NCI-H1694 (cell line): Measurements from ENCODE around the gene TMEM198.

ENCODE experiments used
- DNase-seq: peaks from one replicate; lab custom pipeline; 2025; lab: John Stamatoyannopoulos, UW

The TMEM198 gene

GRCh38 chr2:219508971-219509779, 34.7 kb upstream of the TMEM198 start:
- peak; percentile 95 for DNase-seq

GRCh38 chr2:219509780-219510511, 33.9 kb upstream of the TMEM198 start:
- peak; percentile 92 for DNase-seq

GRCh38 chr2:219510512-219511135, 33.2 kb upstream of the TMEM198 start:
- no peak for DNase-seq

- peak; percentile 74 for DNase-seq
Observed at GRCh38 chr2:219511547-219512325, 32.1 kb upstream of the TMEM198 start.

GRCh38 chr2:219512524-219513216, 31.2 kb upstream of the TMEM198 start:
- DNase-seq, result no peak

GRCh38 chr2:219513787-219514186, 30.0 kb upstream of the TMEM198 start:
- DNase-seq, result no peak

- DNase-seq, result peak; percentile 56
Observed at GRCh38 chr2:219514196-219514761, 29.5 kb upstream of the TMEM198 start, which contains the start of gene ASIC4. TSS of gene ASIC4 (plus strand) at chr2:219514482. CDS start at chr2:219514725, 243 bp downstream.

GRCh38 chr2:219514836-219515235, 29.0 kb upstream of the TMEM198 start:
- DNase-seq, result no peak

GRCh38 chr2:219515874-219516629, 27.8 kb upstream of the TMEM198 start:
- peak; percentile 34 for DNase-seq

GRCh38 chr2:219516888-219517287, 26.9 kb upstream of the TMEM198 start:
- no peak for DNase-seq

GRCh38 chr2:219517954-219518778, 25.7 kb upstream of the TMEM198 start:
- no peak for DNase-seq

GRCh38 chr2:219519526-219519916, 24.3 kb upstream of the TMEM198 start:
- no peak for DNase-seq

- no peak for DNase-seq
Observed at GRCh38 chr2:219520079-219520478, 23.7 kb upstream of the TMEM198 start.

- DNase-seq, result peak; percentile 38
Observed at GRCh38 chr2:219521066-219521880, 22.6 kb upstream of the TMEM198 start.

- DNase-seq, result no peak
Observed at GRCh38 chr2:219522111-219523030, 21.5 kb upstream of the TMEM198 start.

GRCh38 chr2:219523031-219523671, 20.7 kb upstream of the TMEM198 start:
- no peak for DNase-seq

GRCh38 chr2:219524817-219525216, 19.0 kb upstream of the TMEM198 start:
- DNase-seq, result no peak
